IMR-90 (cell line): ENCODE data around the gene KCNQ1. TPM values are rescaled to one million over a fixed set of nuclear protein-coding genes. Genes with fewer than 3 reads are reported as not detected.

Experiments
- ATAC-seq: fragments of 200-7000 bp; cut with Tn5 transposase; 2 replicates; pipeline ENCODE4 v1.9.1; 2020; ENCODE audit warnings: low read depth, mild to moderate bottlenecking, moderate library complexity
- BruUV-seq: library from RNA; stranded (reverse); fragments of 400-500 nt; replicated peaks from 2 replicates; lab custom pipeline; 2021; lab: Mats Ljungman, UMichigan
- CTCF ChIA-PET: fragments of 300-600 bp; formaldehyde crosslinking; extraction: SDS; loops from one replicate; lab custom pipeline; 2021; ENCODE audit warnings: antibody characterized with exemption; lab: Yijun Ruan, JAX
- POLR2A ChIA-PET: fragments of 300-600 bp; sonication (Branson Sonifier 250); formaldehyde crosslinking; loops from one replicate; lab custom pipeline; 2022; ENCODE audit warnings: antibody characterized with exemption; ENCODE audit not compliant: unreplicated experiment; lab: Charles Lee
- DNase-seq: peaks from one replicate; pipeline ENCODE4 v3.0.0; 2013
- H2AFZ ChIP-seq: replicated peaks from 2 replicates; pipeline ENCODE3; 2013; ENCODE audit warnings: low read length, mild to moderate bottlenecking; ENCODE audit not compliant: poor library complexity
- H2AK5ac ChIP-seq: 2 replicates; pipeline ENCODE4 v1.6.1; 2013; ENCODE audit warnings: low read depth, low read length, inconsistent platforms
- H2AK9ac ChIP-seq: replicated peaks from 2 replicates; pipeline ENCODE3; 2013; ENCODE audit warnings: mild to moderate bottlenecking, low read depth, low read length, moderate library complexity; ENCODE audit not compliant: poor library complexity
- H2BK120ac ChIP-seq: 2 replicates; pipeline ENCODE4 v1.6.1; 2013; ENCODE audit warnings: low read depth, low read length, inconsistent platforms
- H2BK15ac ChIP-seq: 3 replicates; pipeline ENCODE4 v1.6.1; 2013; ENCODE audit warnings: low read depth, low read length, inconsistent platforms
- H2BK20ac ChIP-seq: 2 replicates; pipeline ENCODE4 v1.6.1; 2013; ENCODE audit warnings: low read depth, mild to moderate bottlenecking, inconsistent platforms, low read length, moderate library complexity
- H2BK5ac ChIP-seq: 2 replicates; pipeline ENCODE4 v1.6.1; 2013; ENCODE audit warnings: mild to moderate bottlenecking, low read depth, low read length, inconsistent platforms; ENCODE audit not compliant: poor library complexity, severe bottlenecking
- H3K14ac ChIP-seq: replicated peaks from 2 replicates; pipeline ENCODE4 v1.6.1; 2013; ENCODE audit warnings: low read depth, low read length, inconsistent platforms
- H3K18ac ChIP-seq: 2 replicates; pipeline ENCODE4 v1.6.1; 2013; ENCODE audit warnings: low read depth, low read length, control low read depth
- H3K23ac ChIP-seq: 2 replicates; pipeline ENCODE4 v1.6.1; 2013; ENCODE audit warnings: low read depth, low read length, inconsistent platforms
- H3K27ac ChIP-seq: 2 replicates; pipeline ENCODE4 v1.5.1; 2013; ENCODE audit warnings: mild to moderate bottlenecking, control low read depth, low read length; ENCODE audit not compliant: insufficient read depth
- H3K27me3 ChIP-seq: 2 replicates; pipeline ENCODE4 v1.6.1; 2013; ENCODE audit warnings: low read length; ENCODE audit not compliant: control insufficient read depth, insufficient read depth
- H3K36me3 ChIP-seq: 2 replicates; pipeline ENCODE4 v1.6.1; 2013; ENCODE audit warnings: low read length, mixed read lengths; ENCODE audit not compliant: control insufficient read depth, insufficient read depth
- H3K4ac ChIP-seq: 2 replicates; pipeline ENCODE4 v1.6.1; 2013; ENCODE audit warnings: low read depth, low read length, inconsistent platforms
- H3K4me1 ChIP-seq: 2 replicates; pipeline ENCODE4 v1.6.1; 2013; ENCODE audit warnings: low read length, mixed read lengths; ENCODE audit not compliant: control insufficient read depth, insufficient read depth
- H3K4me2 ChIP-seq: 2 replicates; pipeline ENCODE4 v1.6.1; 2013; ENCODE audit warnings: low read depth, mild to moderate bottlenecking, control low read depth, low read length, moderate library complexity
- H3K4me3 ChIP-seq: 2 replicates; pipeline ENCODE4 v1.5.1; 2013; ENCODE audit warnings: low read depth, mild to moderate bottlenecking, control low read depth, low read length, moderate library complexity; ENCODE audit not compliant: insufficient read depth
- H3K56ac ChIP-seq: 2 replicates; pipeline ENCODE4 v1.6.1; 2013; ENCODE audit warnings: low read length, inconsistent platforms; ENCODE audit not compliant: insufficient read depth; ENCODE audit errors: extremely low read depth
- H3K79me1 ChIP-seq, 2 experiments: 2 replicates each; pipeline ENCODE4 v1.6.1; 2013; ENCODE audit warnings: low read length in 2 of 2, inconsistent platforms in 1 of 2, low read depth in 1 of 2
- H3K9ac ChIP-seq: 2 replicates; pipeline ENCODE4 v1.6.1; 2013; ENCODE audit warnings: low read depth, low read length, control low read depth
- H3K9me1 ChIP-seq: 2 replicates; pipeline ENCODE4 v1.6.1; 2013; ENCODE audit warnings: low read length, inconsistent platforms; ENCODE audit not compliant: insufficient read depth
- H3K9me3 ChIP-seq: 2 replicates; pipeline ENCODE4 v1.6.1; 2013; ENCODE audit warnings: low read length; ENCODE audit not compliant: control insufficient read depth, insufficient read depth
- H4K20me1 ChIP-seq: 2 replicates; pipeline ENCODE4 v1.6.1; 2013; ENCODE audit warnings: low read length, inconsistent platforms; ENCODE audit not compliant: insufficient read depth
- H4K5ac ChIP-seq: 2 replicates; pipeline ENCODE4 v1.6.1; 2013; ENCODE audit warnings: mild to moderate bottlenecking, low read depth, low read length, control low read depth
- H4K8ac ChIP-seq, 2 experiments: 2 replicates each; pipeline ENCODE4 v1.6.1; 2013; ENCODE audit warnings: low read depth in 2 of 2, low read length in 2 of 2, control low read depth in 1 of 2, inconsistent platforms in 1 of 2
- H4K91ac ChIP-seq: 2 replicates; pipeline ENCODE4 v1.6.1; 2013; ENCODE audit warnings: low read depth, low read length, inconsistent platforms; ENCODE audit not compliant: insufficient read depth
- BHLHE40 ChIP-seq: fragments of 150-350 bp; IDR thresholded peaks from 2 replicates; pipeline ENCODE4 v1.6.1; 2016; ENCODE audit warnings: mild to moderate bottlenecking, low read depth, low read length
- RCOR1 ChIP-seq: IDR thresholded peaks from 2 replicates; pipeline ENCODE4 v1.6.1; 2012; ENCODE audit warnings: mild to moderate bottlenecking, low read length, improper control_type of control experiment; ENCODE audit not compliant: insufficient replicate concordance
- WGBS, 2 experiments: methylation state at CpG; one replicate each; pipeline versions ENCODE4 v1.1.5 to v1.1.7; 2013; ENCODE audit warnings: missing lambda C conversion rate in 2 of 2; ENCODE audit not compliant: insufficient read length in 1 of 2; ENCODE audit errors: extremely low coverage in 2 of 2; 5-methylcytosine and 5-hydroxymethylcytosine counted together
- dilution Hi-C: fragments of 300-500 bp; cut with HindIII; formaldehyde crosslinking; loops from one replicate; pipeline ENCODE4 v1.14.3; 2018; ENCODE audit warnings: low sequenced_read_pairs; ENCODE audit not compliant: unreplicated experiment
- in situ Hi-C: fragments of 300-500 bp; cut with MboI; formaldehyde crosslinking; loops from 3 replicates; pipeline ENCODE4 v1.14.3; 2019; ENCODE audit warnings: low sequenced_read_pairs, inconsistent platforms, mixed read lengths
- intact Hi-C: fragments of 100-400 bp; cut with micrococcal nuclease; formaldehyde crosslinking; loops from 2 replicates; pipeline ENCODE4 v1.10.0; 2022
- polyA plus RNA-seq, 3 experiments: library from polyadenylated mRNA; depleted of rRNA; stranded (reverse); fragments of >200 nt; gene quantifications; 2 replicates each; pipeline ENCODE4 v1.2.3, GENCODE V29; 2012; ENCODE audit warnings: low replicate concordance in 1 of 3
- total RNA-seq: library from RNA; depleted of rRNA; stranded (reverse); fragments of >200 nt; gene quantifications from 2 replicates; pipeline ENCODE4 v1.2.3, GENCODE V29; 2012

The KCNQ1 gene
- total and polyA plus RNA-seq, 2 of the 4 experiments (the other 2 are of a cell fraction) = 0.07 TPM; not detected in 1

- Histone ChIP-seq H2AK9ac (no peak overlapping the region), H3K4ac (no peak overlapping the region), H4K5ac (no peak overlapping the region), H2BK15ac (no peak overlapping the region), H3K4me1 (no peaks in the 10 kb centered on the region), H3K18ac (no peak overlapping the region), H3K23ac (no peak overlapping the region), H2BK120ac (no peak overlapping the region), H2BK5ac (no peak overlapping the region), H3K27ac (no peak overlapping the region), H3K14ac (no peak overlapping the region), H3K27me3 (peaks cover 13% of the 10 kb centered on the region; the same call in 1 of the 2 replicates), H3K36me3 (no peaks in the 10 kb centered on the region), H2AFZ (no peak overlapping the region), H3K9me3 (peaks cover 70% of the 10 kb centered on the region), H4K91ac (no peak overlapping the region), H4K20me1 (no peaks in the 10 kb centered on the region; the same call in 1 of the 2 replicates), H3K9ac (no peak overlapping the region), H3K79me1 (peaks cover 0 to 3% of the 10 kb centered on the region in 2 experiments; a peak in 1 of 4 replicates), H3K4me3 (no peak overlapping the region), H2AK5ac (no peak overlapping the region), H3K9me1 (no peaks in the 10 kb centered on the region), H4K8ac (no peak overlapping the region), H3K56ac (no peak overlapping the region), H3K4me2 (no peak overlapping the region), H2BK20ac (no peak overlapping the region)
- ATAC-seq (peak; percentile 21; the same call in 1 of the 2 replicates), DNase-seq (peak; percentile 51)
- CTCF ChIA-PET = no interaction called here
- in situ Hi-C loops = no loop called here
- TF ChIP-seq RCOR1 = no peak
- TF ChIP-seq BHLHE40 = peak; percentile 85
- intact Hi-C loops = no loop called here
- 39% methylated on average over 3 of the region's 6 CpGs; no CpG with 5 or more reads in 1 of the 2 experiments for WGBS, 2 experiments
- POLR2A ChIA-PET = no interaction called here
- BruUV-seq = no TSS peak
- dilution Hi-C loops = no loop called here
These were observed 211.2 kb downstream of the KCNQ1 start for GRCh38 chr11:2655834-2656622.
